Measurements from ENCODE around the gene RIN1. TPM values are rescaled to one million over a fixed set of nuclear protein-coding genes. Genes with fewer than 3 reads are reported as not detected.
"Not testable (repeated sequence)": the region's sequence is repeated elsewhere in the genome, so short reads cannot be mapped to it uniquely, and the experiment has no call there.

Gene RIN1
- total RNA-seq, 2 experiments from 2014 or later = 1.3 TPM

DNA sequence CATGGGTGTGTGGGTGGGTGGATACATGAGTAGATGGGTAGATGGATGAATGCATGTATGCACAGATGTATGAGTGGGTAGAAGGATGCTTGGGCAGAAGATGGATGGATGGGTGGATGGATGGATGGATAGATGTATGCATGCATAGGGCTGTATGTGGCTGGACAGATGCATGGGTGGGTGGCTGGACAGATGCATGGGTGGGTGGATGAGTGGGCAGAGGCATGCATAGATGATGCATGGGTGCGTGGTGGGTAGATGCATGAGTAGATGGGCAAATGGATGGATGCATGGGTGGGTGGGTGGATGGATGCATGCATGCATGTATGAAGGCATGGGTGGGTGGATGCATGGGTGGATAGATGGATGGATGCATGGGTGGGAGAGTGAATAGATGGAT, 12.6 kb downstream of the RIN1 start:
- Mint-ChIP-seq H3K4me3 (no peak overlapping the region), H3K4me1 (ENCODE audit: low read depth) (peaks cover 85% of the 10 kb centered on the region), H3K27ac (peak overlapping the region; percentile 23), H3K9me3 (ENCODE audit: insufficient read depth) (peaks cover 13% of the 10 kb centered on the region), H3K36me3 (ENCODE audit: low read depth) (peaks cover 18% of the 10 kb centered on the region), H3K27me3 (ENCODE audit: low read depth) (no peaks in the 10 kb centered on the region)
- no peak for DNase-seq
- POLR2A ChIA-PET = interaction anchor here (0.6 kb wide), 2 partner anchors 8 to 10 kb away, joined by 3 to 4 read pairs; no protein-coding TSS in a partner anchor
- ATAC-seq = no peak
- CTCF ChIA-PET = interaction anchor here (3.8 kb wide), 1 partner anchor 11 kb away, joined by 87 read pairs; no protein-coding TSS in a partner anchor

DNA sequence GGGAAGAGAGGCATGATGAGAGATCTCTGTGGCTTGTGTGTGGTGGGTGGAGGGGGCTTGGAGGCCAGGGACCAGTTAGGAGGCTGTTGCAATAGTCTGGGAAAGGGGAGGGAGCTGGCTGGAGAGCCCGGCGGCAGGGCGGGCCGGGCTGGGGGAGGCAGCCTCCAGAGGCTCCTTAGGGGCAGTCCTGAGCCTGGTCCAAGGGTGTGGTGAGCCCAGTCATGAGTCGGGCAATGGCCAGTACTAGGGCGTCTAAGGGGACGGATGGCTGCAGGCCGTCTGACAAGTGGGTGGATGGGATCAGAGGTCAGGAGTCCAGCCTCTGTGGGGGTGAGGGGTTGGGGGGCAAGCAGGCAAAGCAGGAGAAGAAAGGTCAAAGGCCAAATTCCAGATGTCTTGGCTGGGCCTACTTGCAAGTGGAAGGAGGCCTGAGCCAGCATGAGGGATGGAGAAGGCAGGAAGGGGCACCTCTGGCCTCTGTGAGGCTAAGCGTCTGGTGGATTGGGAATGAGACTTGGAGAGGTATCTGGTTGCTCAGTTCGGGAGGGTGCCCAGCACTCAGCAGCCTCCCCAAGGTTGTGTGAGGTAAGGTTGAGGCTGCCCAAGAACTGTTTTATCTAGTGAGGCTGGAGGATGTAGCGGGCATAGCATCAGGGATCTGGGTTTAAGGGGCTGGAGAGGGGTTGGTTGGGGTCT, 13.4 kb downstream of the RIN1 start:
- DNase-seq (no peak), ATAC-seq (no peak)
- ChIA-PET POLR2A (no interaction called here), CTCF (interaction anchor here (0.8 to 2.0 kb wide), 4 partner anchors 9 to 34 kb away, joined by 3 to 48 read pairs (median 4); partner anchors contain the start of genes RIN1 and YIF1A)
- H3K27ac Mint-ChIP-seq = peak overlapping the region; percentile 73
- peaks cover 13% of the 10 kb centered on the region for H3K9me3 Mint-ChIP-seq (ENCODE audit: insufficient read depth)
- H3K4me1 Mint-ChIP-seq (ENCODE audit: low read depth) = peaks cover 85% of the 10 kb centered on the region
- no peak overlapping the region for H3K4me3 Mint-ChIP-seq
- peaks cover 19% of the 10 kb centered on the region for H3K36me3 Mint-ChIP-seq (ENCODE audit: low read depth)
- no peaks in the 10 kb centered on the region for H3K27me3 Mint-ChIP-seq (ENCODE audit: low read depth)

DNA sequence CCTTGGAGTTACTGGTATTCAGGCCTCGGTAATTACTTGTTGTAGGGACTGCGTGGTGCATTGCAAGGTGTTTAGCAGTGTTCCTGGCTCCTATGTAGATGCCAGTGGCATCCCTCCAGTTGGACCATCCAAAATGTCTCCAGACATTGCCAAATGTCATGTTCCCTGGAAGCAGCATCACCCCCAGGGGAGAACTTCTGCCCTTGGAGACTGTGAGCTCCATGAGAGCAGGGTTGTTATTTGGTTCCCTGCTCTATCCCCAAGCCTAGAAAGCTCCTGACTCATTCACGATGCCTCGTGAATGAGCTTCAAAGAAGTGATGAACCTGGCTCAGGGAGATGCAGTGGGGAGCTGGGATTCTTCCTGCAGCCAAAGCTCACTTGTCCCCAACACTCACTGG, 14.6 kb downstream of the RIN1 start:
- H3K27ac Mint-ChIP-seq = no peak overlapping the region
- peaks cover 84% of the 10 kb centered on the region for H3K4me1 Mint-ChIP-seq (ENCODE audit: low read depth)
- H3K4me3 Mint-ChIP-seq = no peak overlapping the region
- peaks cover 13% of the 10 kb centered on the region for H3K9me3 Mint-ChIP-seq (ENCODE audit: insufficient read depth)
- ChIA-PET CTCF (interaction anchor here (1.2 to 2.0 kb wide), 4 partner anchors 9 to 14 kb away, joined by 3 to 48 read pairs (median 4); partner anchors contain the start of gene RIN1), POLR2A (interaction anchor here (0.9 kb wide), 1 partner anchor 10 kb away, joined by 7 read pairs; no protein-coding TSS in a partner anchor)
- no peak for ATAC-seq
- H3K36me3 Mint-ChIP-seq (ENCODE audit: low read depth) = peaks cover 19% of the 10 kb centered on the region
- DNase-seq = no peak
- no peaks in the 10 kb centered on the region for H3K27me3 Mint-ChIP-seq (ENCODE audit: low read depth)

GRCh38 chr11:66320748-66321147, 15.5 kb downstream of the RIN1 start:
- H3K9me3 Mint-ChIP-seq (ENCODE audit: insufficient read depth) = peaks cover 13% of the 10 kb centered on the region
- H3K4me3 Mint-ChIP-seq; POLR2A ChIA-PET; H3K27me3 Mint-ChIP-seq (ENCODE audit: low read depth); ATAC-seq; CTCF ChIA-PET; H3K27ac Mint-ChIP-seq; DNase-seq: not testable (repeated sequence)
- peaks cover 24% of the 10 kb centered on the region for H3K36me3 Mint-ChIP-seq (ENCODE audit: low read depth)
- H3K4me1 Mint-ChIP-seq (ENCODE audit: low read depth) = peaks cover 83% of the 10 kb centered on the region

DNA sequence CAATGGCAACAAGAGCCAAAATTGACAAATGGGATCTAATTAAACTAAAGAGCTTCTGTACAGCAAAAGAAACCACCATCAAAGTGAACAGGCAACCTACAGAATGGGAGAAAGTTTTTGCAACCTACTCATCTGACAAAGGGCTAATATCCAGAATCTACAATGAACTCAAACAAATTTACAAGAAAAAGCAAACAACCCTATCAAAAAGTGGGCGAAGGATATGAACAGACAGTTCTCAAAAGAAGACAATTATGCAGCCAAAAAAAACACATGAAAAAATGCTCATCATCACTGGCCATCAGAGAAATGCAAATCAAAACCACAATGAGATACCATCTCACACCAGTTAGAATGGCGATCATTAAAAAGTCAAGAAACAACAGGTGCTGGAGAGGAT, 15.9 kb downstream of the RIN1 start:
- CTCF ChIA-PET; H3K27me3 Mint-ChIP-seq (ENCODE audit: low read depth); H3K4me3 Mint-ChIP-seq; POLR2A ChIA-PET; DNase-seq; ATAC-seq: not testable (repeated sequence)
- H3K4me1 Mint-ChIP-seq (ENCODE audit: low read depth) = peaks cover 82% of the 10 kb centered on the region
- H3K9me3 Mint-ChIP-seq (ENCODE audit: insufficient read depth) = peaks cover 13% of the 10 kb centered on the region
- H3K27ac Mint-ChIP-seq = peak overlapping the region; percentile 60
- peaks cover 28% of the 10 kb centered on the region for H3K36me3 Mint-ChIP-seq (ENCODE audit: low read depth)

- Mint-ChIP-seq H3K27me3 (ENCODE audit: low read depth) (no peaks in the 10 kb centered on the region), H3K4me1 (ENCODE audit: low read depth) (peaks cover 79% of the 10 kb centered on the region), H3K27ac (peak overlapping the region; percentile 99), H3K4me3 (peak overlapping the region; percentile 87), H3K9me3 (ENCODE audit: insufficient read depth) (peaks cover 13% of the 10 kb centered on the region), H3K36me3 (ENCODE audit: low read depth) (peaks cover 42% of the 10 kb centered on the region)
- DNase-seq (no peak), ATAC-seq (no peak)
- ChIA-PET CTCF (interaction anchor here (2.4 kb wide), 1 partner anchor 8 kb away, joined by 15 read pairs; no protein-coding TSS in a partner anchor), POLR2A (interaction anchor here (0.8 to 3.9 kb wide), 4 partner anchors 8 to 54 kb away, joined by 3 to 33 read pairs (median 12); partner anchors contain the start of genes RIN1 and SLC29A2)
Measured at GRCh38 chr11:66318600-66318970, 17.6 kb downstream of the RIN1 start.

GRCh38 chr11:66317723-66318599, 18.3 kb downstream of the RIN1 start:
- ChIA-PET POLR2A (interaction anchor here (0.8 to 3.9 kb wide), 7 partner anchors 9 to 54 kb away, joined by 3 to 33 read pairs (median 4); partner anchors contain the start of genes BRMS1, RIN1 and SLC29A2), CTCF (interaction anchor here (0.7 to 2.4 kb wide), 7 partner anchors 8 to 96 kb away, joined by 3 to 15 read pairs (median 5); partner anchors contain the start of gene RIN1)
- Mint-ChIP-seq H3K9me3 (ENCODE audit: insufficient read depth) (peaks cover 13% of the 10 kb centered on the region), H3K36me3 (ENCODE audit: low read depth) (peaks cover 44% of the 10 kb centered on the region), H3K27me3 (ENCODE audit: low read depth) (no peaks in the 10 kb centered on the region), H3K4me3 (peak overlapping the region; percentile 87), H3K27ac (peak overlapping the region; percentile 99), H3K4me1 (ENCODE audit: low read depth) (peaks cover 73% of the 10 kb centered on the region)
- DNase-seq = peak; percentile 95
- peak; percentile 66 for ATAC-seq

DNA sequence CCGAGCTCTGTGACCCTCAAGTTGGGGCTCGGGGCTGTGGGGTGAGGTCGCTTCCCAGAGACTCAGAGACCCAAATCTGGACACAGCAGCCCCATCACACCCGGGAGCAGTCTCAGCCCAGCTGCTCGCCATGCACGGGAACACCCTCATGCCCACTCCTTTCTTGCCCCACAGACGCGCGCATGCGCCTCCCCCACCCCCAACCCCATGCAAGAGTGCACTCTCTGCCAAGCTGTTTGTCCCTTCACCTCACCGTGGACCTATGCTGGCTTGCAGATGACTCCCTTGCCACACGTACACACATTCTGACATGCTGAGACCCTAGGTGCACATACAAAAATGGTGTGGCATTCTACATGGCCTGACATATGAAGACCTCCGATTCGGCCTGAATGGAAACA, 18.9 kb downstream of the RIN1 start:
- H3K4me1 Mint-ChIP-seq (ENCODE audit: low read depth) = peaks cover 68% of the 10 kb centered on the region
- ChIA-PET POLR2A (interaction anchor here (0.5 to 3.9 kb wide), 7 partner anchors 9 to 850 kb away, joined by 3 to 33 read pairs (median 3); partner anchors contain the start of genes BRMS1 and RIN1), CTCF (interaction anchor here (0.8 to 2.4 kb wide), 6 partner anchors 9 to 72 kb away, joined by 3 to 15 read pairs (median 6); partner anchors contain the start of gene RIN1)
- DNase-seq (peak; percentile 83), ATAC-seq (peak; percentile 17)
- peak overlapping the region; percentile 87 for H3K4me3 Mint-ChIP-seq
- peaks cover 44% of the 10 kb centered on the region for H3K36me3 Mint-ChIP-seq (ENCODE audit: low read depth)
- no peaks in the 10 kb centered on the region for H3K27me3 Mint-ChIP-seq (ENCODE audit: low read depth)
- H3K9me3 Mint-ChIP-seq (ENCODE audit: insufficient read depth) = peaks cover 13% of the 10 kb centered on the region
- H3K27ac Mint-ChIP-seq = peak overlapping the region; percentile 99

GRCh38 chr11:66316849-66317251, 19.4 kb downstream of the RIN1 start, which contains the start of gene CD248:
Gene CD248, minus strand, starts transcription at chr11:66317044. Its CDS starts 17 bp downstream, at chr11:66317027.
- H3K9me3 Mint-ChIP-seq (ENCODE audit: insufficient read depth) = peaks cover 13% of the 10 kb centered on the region
- ChIA-PET POLR2A (interaction anchor here (0.5 to 3.9 kb wide), 7 partner anchors 10 to 851 kb away, joined by 3 to 33 read pairs (median 3); partner anchors contain the start of genes BRMS1 and RIN1), CTCF (interaction anchor here (1.3 to 2.4 kb wide), 5 partner anchors 10 to 72 kb away, joined by 5 to 15 read pairs (median 7); partner anchors contain the start of gene RIN1)
- peaks cover 66% of the 10 kb centered on the region for H3K4me1 Mint-ChIP-seq (ENCODE audit: low read depth)
- peaks cover 44% of the 10 kb centered on the region for H3K36me3 Mint-ChIP-seq (ENCODE audit: low read depth)
- ATAC-seq (no peak), DNase-seq (peak; percentile 71)
- no peaks in the 10 kb centered on the region for H3K27me3 Mint-ChIP-seq (ENCODE audit: low read depth)
- H3K4me3 Mint-ChIP-seq = peak within 1 kb of the TSS; percentile 87
- H3K27ac Mint-ChIP-seq = peak within 1 kb of the TSS; percentile 99

- peak overlapping the region; percentile 87 for H3K4me3 Mint-ChIP-seq
- H3K27me3 Mint-ChIP-seq (ENCODE audit: low read depth) = no peaks in the 10 kb centered on the region
- H3K4me1 Mint-ChIP-seq (ENCODE audit: low read depth) = peaks cover 66% of the 10 kb centered on the region
- ATAC-seq (no peak), DNase-seq (peak; percentile 72)
- peak overlapping the region; percentile 99 for H3K27ac Mint-ChIP-seq
- H3K36me3 Mint-ChIP-seq (ENCODE audit: low read depth) = peaks cover 44% of the 10 kb centered on the region
- CTCF ChIA-PET = interaction anchor here (0.8 to 2.4 kb wide), 8 partner anchors 10 to 425 kb away, joined by 3 to 15 read pairs (median 5); partner anchors contain the start of genes CCDC85B and RIN1
- H3K9me3 Mint-ChIP-seq (ENCODE audit: insufficient read depth) = peaks cover 13% of the 10 kb centered on the region
- POLR2A ChIA-PET = interaction anchor here (0.6 to 3.9 kb wide), 10 partner anchors 8 to 245 kb away, joined by 3 to 33 read pairs (median 4); partner anchors contain the start of genes B4GAT1, BRMS1, RIN1 and SLC29A2
Measured at GRCh38 chr11:66315921-66316811, 20.1 kb downstream of the RIN1 start.
